GM23338 (cell line): Measurements from ENCODE around the gene MYO5C. TPM values are rescaled to one million over a fixed set of nuclear protein-coding genes. Genes with fewer than 3 reads are reported as not detected.

Experiments
- ATAC-seq: fragments of 200-7000 bp; cut with Tn5 transposase; 3 replicates; pipeline ENCODE4 v1.9.1; 2020
- DNase-seq: peaks from one replicate; pipeline ENCODE4 v3.0.0-alpha.2; 2015; ENCODE audit warnings: low spot score
- H2AFZ ChIP-seq: fragments of 200-600 bp; sonication (generic); 2 replicates; pipeline ENCODE4 v1.8.0; 2016; ENCODE audit warnings: antibody characterized with exemption, mild to moderate bottlenecking, moderate library complexity
- H3F3A ChIP-seq: fragments of 200-600 bp; sonication (generic); replicated peaks from 2 replicates; pipeline ENCODE4 v1.8.0; 2017; ENCODE audit warnings: antibody characterized with exemption, mixed run types, low read depth
- H3K27ac ChIP-seq: fragments of 200-600 bp; sonication (generic); 2 replicates; pipeline ENCODE4 v1.6.1; 2016; ENCODE audit warnings: low read depth
- H3K27me3 ChIP-seq: fragments of 200-600 bp; sonication (generic); 2 replicates; pipeline ENCODE4 v1.8.0; 2016; ENCODE audit warnings: mild to moderate bottlenecking, mixed run types, moderate library complexity; ENCODE audit not compliant: insufficient read depth
- H3K36me3 ChIP-seq: fragments of 200-600 bp; sonication (generic); 2 replicates; pipeline ENCODE4 v1.8.0; 2016; ENCODE audit warnings: mild to moderate bottlenecking; ENCODE audit not compliant: insufficient read depth
- H3K4me1 ChIP-seq: fragments of 200-600 bp; sonication (generic); 2 replicates; pipeline ENCODE4 v1.8.0; 2016; ENCODE audit warnings: mild to moderate bottlenecking, moderate library complexity; ENCODE audit not compliant: insufficient read depth
- H3K4me2 ChIP-seq: fragments of 200-600 bp; sonication (generic); 2 replicates; pipeline ENCODE4 v1.7.1; 2017; ENCODE audit warnings: mixed run types
- H3K4me3 ChIP-seq: fragments of 200-600 bp; sonication (generic); 2 replicates; pipeline ENCODE4 v1.6.1; 2016; ENCODE audit warnings: mixed run types
- H3K79me2 ChIP-seq: fragments of 200-600 bp; sonication (generic); replicated peaks from 2 replicates; pipeline ENCODE4 v1.8.0; 2017; ENCODE audit warnings: mild to moderate bottlenecking; ENCODE audit not compliant: insufficient read depth
- H3K9me2 ChIP-seq: fragments of 200-600 bp; sonication (generic); 2 replicates; pipeline ENCODE4 v1.8.0; 2017; ENCODE audit not compliant: insufficient read depth
- H4K20me1 ChIP-seq: fragments of 200-600 bp; sonication (generic); replicated peaks from 2 replicates; pipeline ENCODE4 v1.8.0; 2017; ENCODE audit warnings: mild to moderate bottlenecking; ENCODE audit not compliant: insufficient read depth
- H3K27ac Mint-ChIP-seq: 2 replicates; pipeline ENCODE4 v1.8.0; 2020; ENCODE audit warnings: inconsistent platforms, mild to moderate bottlenecking, moderate library complexity, mixed read lengths
- H3K27me3 Mint-ChIP-seq: 3 replicates; pipeline ENCODE4 v1.8.0; 2022; ENCODE audit warnings: low read depth, mild to moderate bottlenecking, moderate library complexity, mixed read lengths, inconsistent platforms; ENCODE audit not compliant: insufficient read depth, poor library complexity
- H3K36me3 Mint-ChIP-seq: 3 replicates; pipeline ENCODE4 v1.8.0; 2021; ENCODE audit warnings: low read depth, mild to moderate bottlenecking, inconsistent platforms, moderate library complexity, mixed read lengths
- H3K4me1 Mint-ChIP-seq: 3 replicates; pipeline ENCODE4 v1.8.0; 2020; ENCODE audit warnings: mild to moderate bottlenecking, inconsistent platforms, mixed read lengths
- H3K4me3 Mint-ChIP-seq: 3 replicates; pipeline ENCODE4 v1.8.0; 2021; ENCODE audit warnings: moderate library complexity, mild to moderate bottlenecking, inconsistent platforms, mixed read lengths
- H3K9me3 Mint-ChIP-seq: 3 replicates; pipeline ENCODE4 v1.8.0; 2020; ENCODE audit warnings: moderate library complexity, mild to moderate bottlenecking, inconsistent platforms, mixed read lengths
- CTCF ChIP-seq, 2 experiments: fragments of 200-600 bp in 1 of 2; sonication (generic) in 1 of 2; conservative IDR thresholded peaks; 2 replicates each; pipeline versions ENCODE4 v1.5.1 to v1.6.1; 2016 to 2017; ENCODE audit warnings: antibody characterized with exemption in 2 of 2, low read depth in 2 of 2, mild to moderate bottlenecking in 2 of 2, moderate library complexity in 1 of 2
- EZH2 ChIP-seq: fragments of 200-600 bp; sonication (generic); IDR thresholded peaks from one replicate; pipeline ENCODE4 v1.8.0; 2017; ENCODE audit warnings: antibody characterized with exemption, mild to moderate bottlenecking, low read depth; ENCODE audit not compliant: unreplicated experiment
- EZH2phosphoT487 ChIP-seq: fragments of 200-600 bp; sonication (generic); IDR thresholded peaks from one replicate; pipeline ENCODE4 v1.8.1; 2018; ENCODE audit warnings: antibody characterized with exemption; ENCODE audit not compliant: unreplicated experiment
- JUNB ChIP-seq: IDR thresholded peaks from one replicate; pipeline ENCODE4 v1.6.1; 2016; ENCODE audit warnings: antibody characterized with exemption; ENCODE audit not compliant: unreplicated experiment
- POLR2AphosphoS5 ChIP-seq: IDR thresholded peaks from 2 replicates; pipeline ENCODE4 v1.6.1; 2016; ENCODE audit warnings: antibody characterized with exemption, low read depth
- STAT1 ChIP-seq: IDR thresholded peaks from one replicate; pipeline ENCODE4 v1.6.1; 2016; ENCODE audit warnings: antibody characterized with exemption; ENCODE audit not compliant: unreplicated experiment
- polyA plus RNA-seq: library from polyadenylated mRNA; unstranded; fragments of >200 nt; fragmentation: Nextera tagmentation; extraction: Ambion mirVana; gene quantifications from 2 replicates; pipeline ENCODE4 v1.2.1, GENCODE V29; 2016
- total RNA-seq: library from RNA; depleted of rRNA; stranded (reverse); fragments of >200 nt; shearing (Covaris generic); gene quantifications from 2 replicates; pipeline ENCODE4 v1.2.3, GENCODE V29; 2014
- TF ChIP-seq, protein P1 (sequence below): fragments of 250-450 bp; sonication (Bioruptor Pico); IDR thresholded peaks from 2 replicates; pipeline ENCODE4 v1.5.0; 2020; ENCODE audit warnings: mild to moderate bottlenecking, moderate library complexity
- TF ChIP-seq, protein P2 (sequence below): IDR thresholded peaks from one replicate; pipeline ENCODE4 v1.6.1; 2018; ENCODE audit warnings: antibody characterized with exemption; ENCODE audit not compliant: unreplicated experiment

MYO5C gene
- total and polyA plus RNA-seq, 2 experiments from 2014 or later: 7.9 to 28.8 TPM

GRCh38 chr15:52180196-52180835 lies 115.3 kb downstream of the MYO5C start (continued):
- TF ChIP-seq CTCF (conservative IDR thresholded peaks at IDR 0.05; ENCODE audit: low read depth in 2 of 2): no peak

GRCh38 chr15:52179278-52180195 lies 116.1 kb downstream of the MYO5C start:
- H3K27me3 Mint-ChIP-seq: peaks cover 24% of the 10 kb centered on the region
- no peak for TF ChIP-seq EZH2
- no peak for TF ChIP-seq EZH2phosphoT487
- no peak for TF ChIP-seq STAT1
- TF ChIP-seq JUNB: no peak
- no peak for TF ChIP-seq CTCF (conservative IDR thresholded peaks at IDR 0.05; ENCODE audit: low read depth in 2 of 2)
- TF ChIP-seq, protein P1, sequence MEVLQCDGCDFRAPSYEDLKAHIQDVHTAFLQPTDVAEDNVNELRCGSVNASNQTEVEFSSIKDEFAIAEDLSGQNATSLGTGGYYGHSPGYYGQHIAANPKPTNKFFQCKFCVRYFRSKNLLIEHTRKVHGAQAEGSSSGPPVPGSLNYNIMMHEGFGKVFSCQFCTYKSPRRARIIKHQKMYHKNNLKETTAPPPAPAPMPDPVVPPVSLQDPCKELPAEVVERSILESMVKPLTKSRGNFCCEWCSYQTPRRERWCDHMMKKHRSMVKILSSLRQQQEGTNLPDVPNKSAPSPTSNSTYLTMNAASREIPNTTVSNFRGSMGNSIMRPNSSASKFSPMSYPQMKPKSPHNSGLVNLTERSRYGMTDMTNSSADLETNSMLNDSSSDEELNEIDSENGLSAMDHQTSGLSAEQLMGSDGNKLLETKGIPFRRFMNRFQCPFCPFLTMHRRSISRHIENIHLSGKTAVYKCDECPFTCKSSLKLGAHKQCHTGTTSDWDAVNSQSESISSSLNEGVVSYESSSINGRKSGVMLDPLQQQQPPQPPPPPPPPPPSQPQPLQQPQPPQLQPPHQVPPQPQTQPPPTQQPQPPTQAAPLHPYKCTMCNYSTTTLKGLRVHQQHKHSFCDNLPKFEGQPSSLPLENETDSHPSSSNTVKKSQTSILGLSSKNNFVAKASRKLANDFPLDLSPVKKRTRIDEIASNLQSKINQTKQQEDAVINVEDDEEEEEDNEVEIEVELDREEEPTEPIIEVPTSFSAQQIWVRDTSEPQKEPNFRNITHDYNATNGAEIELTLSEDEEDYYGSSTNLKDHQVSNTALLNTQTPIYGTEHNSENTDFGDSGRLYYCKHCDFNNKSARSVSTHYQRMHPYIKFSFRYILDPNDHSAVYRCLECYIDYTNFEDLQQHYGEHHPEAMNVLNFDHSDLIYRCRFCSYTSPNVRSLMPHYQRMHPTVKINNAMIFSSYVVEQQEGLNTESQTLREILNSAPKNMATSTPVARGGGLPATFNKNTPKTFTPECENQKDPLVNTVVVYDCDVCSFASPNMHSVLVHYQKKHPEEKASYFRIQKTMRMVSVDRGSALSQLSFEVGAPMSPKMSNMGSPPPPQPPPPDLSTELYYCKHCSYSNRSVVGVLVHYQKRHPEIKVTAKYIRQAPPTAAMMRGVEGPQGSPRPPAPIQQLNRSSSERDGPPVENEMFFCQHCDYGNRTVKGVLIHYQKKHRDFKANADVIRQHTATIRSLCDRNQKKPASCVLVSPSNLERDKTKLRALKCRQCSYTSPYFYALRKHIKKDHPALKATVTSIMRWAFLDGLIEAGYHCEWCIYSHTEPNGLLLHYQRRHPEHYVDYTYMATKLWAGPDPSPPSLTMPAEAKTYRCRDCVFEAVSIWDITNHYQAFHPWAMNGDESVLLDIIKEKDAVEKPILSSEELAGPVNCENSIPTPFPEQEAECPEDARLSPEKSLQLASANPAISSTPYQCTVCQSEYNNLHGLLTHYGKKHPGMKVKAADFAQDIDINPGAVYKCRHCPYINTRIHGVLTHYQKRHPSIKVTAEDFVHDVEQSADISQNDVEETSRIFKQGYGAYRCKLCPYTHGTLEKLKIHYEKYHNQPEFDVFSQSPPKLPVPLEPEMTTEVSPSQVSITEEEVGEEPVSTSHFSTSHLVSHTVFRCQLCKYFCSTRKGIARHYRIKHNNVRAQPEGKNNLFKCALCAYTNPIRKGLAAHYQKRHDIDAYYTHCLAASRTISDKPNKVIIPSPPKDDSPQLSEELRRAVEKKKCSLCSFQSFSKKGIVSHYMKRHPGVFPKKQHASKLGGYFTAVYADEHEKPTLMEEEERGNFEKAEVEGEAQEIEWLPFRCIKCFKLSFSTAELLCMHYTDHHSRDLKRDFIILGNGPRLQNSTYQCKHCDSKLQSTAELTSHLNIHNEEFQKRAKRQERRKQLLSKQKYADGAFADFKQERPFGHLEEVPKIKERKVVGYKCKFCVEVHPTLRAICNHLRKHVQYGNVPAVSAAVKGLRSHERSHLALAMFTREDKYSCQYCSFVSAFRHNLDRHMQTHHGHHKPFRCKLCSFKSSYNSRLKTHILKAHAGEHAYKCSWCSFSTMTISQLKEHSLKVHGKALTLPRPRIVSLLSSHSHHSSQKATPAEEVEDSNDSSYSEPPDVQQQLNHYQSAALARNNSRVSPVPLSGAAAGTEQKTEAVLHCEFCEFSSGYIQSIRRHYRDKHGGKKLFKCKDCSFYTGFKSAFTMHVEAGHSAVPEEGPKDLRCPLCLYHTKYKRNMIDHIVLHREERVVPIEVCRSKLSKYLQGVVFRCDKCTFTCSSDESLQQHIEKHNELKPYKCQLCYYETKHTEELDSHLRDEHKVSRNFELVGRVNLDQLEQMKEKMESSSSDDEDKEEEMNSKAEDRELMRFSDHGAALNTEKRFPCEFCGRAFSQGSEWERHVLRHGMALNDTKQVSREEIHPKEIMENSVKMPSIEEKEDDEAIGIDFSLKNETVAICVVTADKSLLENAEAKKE (CRISPR knock-in tag): no peak
- TF ChIP-seq, protein P2, sequence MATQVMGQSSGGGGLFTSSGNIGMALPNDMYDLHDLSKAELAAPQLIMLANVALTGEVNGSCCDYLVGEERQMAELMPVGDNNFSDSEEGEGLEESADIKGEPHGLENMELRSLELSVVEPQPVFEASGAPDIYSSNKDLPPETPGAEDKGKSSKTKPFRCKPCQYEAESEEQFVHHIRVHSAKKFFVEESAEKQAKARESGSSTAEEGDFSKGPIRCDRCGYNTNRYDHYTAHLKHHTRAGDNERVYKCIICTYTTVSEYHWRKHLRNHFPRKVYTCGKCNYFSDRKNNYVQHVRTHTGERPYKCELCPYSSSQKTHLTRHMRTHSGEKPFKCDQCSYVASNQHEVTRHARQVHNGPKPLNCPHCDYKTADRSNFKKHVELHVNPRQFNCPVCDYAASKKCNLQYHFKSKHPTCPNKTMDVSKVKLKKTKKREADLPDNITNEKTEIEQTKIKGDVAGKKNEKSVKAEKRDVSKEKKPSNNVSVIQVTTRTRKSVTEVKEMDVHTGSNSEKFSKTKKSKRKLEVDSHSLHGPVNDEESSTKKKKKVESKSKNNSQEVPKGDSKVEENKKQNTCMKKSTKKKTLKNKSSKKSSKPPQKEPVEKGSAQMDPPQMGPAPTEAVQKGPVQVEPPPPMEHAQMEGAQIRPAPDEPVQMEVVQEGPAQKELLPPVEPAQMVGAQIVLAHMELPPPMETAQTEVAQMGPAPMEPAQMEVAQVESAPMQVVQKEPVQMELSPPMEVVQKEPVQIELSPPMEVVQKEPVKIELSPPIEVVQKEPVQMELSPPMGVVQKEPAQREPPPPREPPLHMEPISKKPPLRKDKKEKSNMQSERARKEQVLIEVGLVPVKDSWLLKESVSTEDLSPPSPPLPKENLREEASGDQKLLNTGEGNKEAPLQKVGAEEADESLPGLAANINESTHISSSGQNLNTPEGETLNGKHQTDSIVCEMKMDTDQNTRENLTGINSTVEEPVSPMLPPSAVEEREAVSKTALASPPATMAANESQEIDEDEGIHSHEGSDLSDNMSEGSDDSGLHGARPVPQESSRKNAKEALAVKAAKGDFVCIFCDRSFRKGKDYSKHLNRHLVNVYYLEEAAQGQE: no peak
- peak; percentile 84 for TF ChIP-seq POLR2AphosphoS5

More at GRCh38 chr15:52179278-52180195, 116.1 kb downstream of the MYO5C start:
- peaks cover 21% of the 10 kb centered on the region for H3K27me3 ChIP-seq
- no peaks in the 10 kb centered on the region for H3K36me3 ChIP-seq
- H3K4me1 Mint-ChIP-seq: peaks cover 27% of the 10 kb centered on the region
- no peaks in the 10 kb centered on the region for H3K9me3 Mint-ChIP-seq
- H3K4me3 Mint-ChIP-seq: peak overlapping the region; percentile 88
- H3K27ac Mint-ChIP-seq: peak overlapping the region; percentile 87
- H3K79me2 ChIP-seq: peaks cover 24% of the 10 kb centered on the region
- H3K36me3 Mint-ChIP-seq: no peaks in the 10 kb centered on the region
- DNase-seq: peak; percentile 94
- H2AFZ ChIP-seq: peak overlapping the region; percentile 99
- no peak overlapping the region for H3K27ac ChIP-seq
- H3K4me3 ChIP-seq: peak overlapping the region; percentile 62
- peaks cover 10% of the 10 kb centered on the region for H3K4me1 ChIP-seq
- peak overlapping the region; percentile 80 for H3K4me2 ChIP-seq
- H3K9me2 ChIP-seq: no peaks in the 10 kb centered on the region
- peaks cover 6% of the 10 kb centered on the region for H4K20me1 ChIP-seq
- peaks cover 11% of the 10 kb centered on the region; the same call in 1 of the 2 replicates for H3F3A ChIP-seq
- ATAC-seq: peak; percentile 88
